HG03469 (cell line): ENCODE results near the gene SEL1L3.

Source experiments
- ATAC-seq: cut with Tn5 transposase; IDR thresholded peaks from one replicate; pipeline ENCODE4 v1.9.1; 2021; ENCODE audit warnings: mild to moderate bottlenecking, moderate library complexity, moderate number of reproducible peaks; ENCODE audit not compliant: unreplicated experiment

The SEL1L3 gene

GRCh38 chr4:25857403-25857802 lies 5.4 kb downstream of the SEL1L3 start:
- ATAC-seq: no peak

DNA sequence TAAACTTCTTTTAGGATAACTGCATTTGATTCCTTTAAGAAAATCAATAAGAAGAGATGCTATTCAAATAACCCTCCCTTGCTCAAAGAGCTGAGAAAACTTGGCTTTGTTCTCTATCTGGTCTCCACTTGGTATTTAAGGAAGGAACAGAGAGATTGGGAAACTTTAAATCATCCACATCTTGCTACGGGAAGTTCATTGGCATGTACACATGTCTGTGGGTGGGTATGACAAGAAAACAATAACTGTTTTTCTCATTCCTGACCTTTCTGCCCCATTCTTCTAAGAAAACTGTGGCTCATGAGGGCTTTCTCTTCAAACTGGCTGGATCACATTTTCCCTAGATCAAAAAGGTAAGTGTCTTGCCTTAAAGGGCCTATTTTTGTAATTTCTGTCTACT lies 6.0 kb downstream of the SEL1L3 start:
- ATAC-seq: no peak

GRCh38 chr4:25852103-25852502 lies 10.7 kb downstream of the SEL1L3 start:
- ATAC-seq: no peak

DNA sequence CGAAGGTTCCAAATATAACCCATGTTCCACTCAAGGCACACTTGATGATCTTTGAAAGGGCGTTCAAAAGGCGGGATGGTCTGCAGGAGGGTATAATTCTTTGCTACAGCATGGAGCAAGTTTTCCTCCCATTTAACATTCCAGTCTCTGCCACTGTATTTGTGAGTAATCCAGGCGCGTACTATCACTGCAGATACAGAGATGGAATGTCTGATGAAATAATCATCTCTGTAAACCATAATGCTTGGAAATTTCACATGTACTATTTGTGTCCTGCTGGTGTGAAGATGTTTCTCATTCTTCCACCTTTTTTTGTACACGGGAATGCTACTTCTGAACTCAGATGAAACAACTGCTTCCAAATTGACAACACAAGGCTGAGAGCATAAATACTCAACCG lies 15.5 kb downstream of the SEL1L3 start:
- ATAC-seq: no peak

- no peak for ATAC-seq
Observed at GRCh38 chr4:25845841-25846653, 16.7 kb downstream of the SEL1L3 start.

GRCh38 chr4:25844961-25845712 lies 17.7 kb downstream of the SEL1L3 start:
- no peak for ATAC-seq

DNA sequence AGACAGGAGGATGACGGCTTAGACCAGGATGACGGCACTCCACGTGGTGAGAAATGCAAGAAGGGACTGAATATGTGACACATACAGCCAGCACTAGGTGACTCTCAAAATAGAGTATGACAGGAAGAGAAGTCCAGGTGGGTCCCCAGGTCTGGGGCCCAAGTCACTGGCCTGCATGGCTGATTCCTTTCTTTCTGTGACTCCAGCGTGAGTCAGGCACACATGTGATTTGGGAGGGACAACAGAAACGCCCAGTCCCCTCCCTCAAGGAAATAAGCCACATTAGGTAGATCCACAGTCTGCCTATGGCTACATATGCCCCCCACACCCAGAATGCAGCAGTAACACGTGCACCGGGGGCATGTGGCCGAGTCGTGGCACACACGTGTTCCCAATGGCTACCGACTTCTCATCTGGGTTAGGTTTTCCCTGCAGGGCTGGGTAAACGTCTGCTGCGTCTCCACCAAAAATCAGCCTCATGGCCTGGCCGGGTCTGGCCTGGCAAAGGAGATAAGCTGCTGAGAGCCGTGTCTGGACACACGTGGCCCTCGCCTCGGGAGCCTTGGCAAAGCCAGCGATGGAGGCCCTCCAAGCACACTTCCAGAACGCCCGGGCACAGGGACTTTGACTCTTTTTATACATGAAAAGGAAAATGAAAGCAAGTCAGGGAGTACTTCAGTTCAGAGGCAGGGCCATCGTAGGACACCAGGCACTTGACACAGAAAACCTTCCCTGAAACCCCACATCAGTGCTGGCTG lies 19.3 kb downstream of the SEL1L3 start:
- ATAC-seq: peak; percentile 51

DNA sequence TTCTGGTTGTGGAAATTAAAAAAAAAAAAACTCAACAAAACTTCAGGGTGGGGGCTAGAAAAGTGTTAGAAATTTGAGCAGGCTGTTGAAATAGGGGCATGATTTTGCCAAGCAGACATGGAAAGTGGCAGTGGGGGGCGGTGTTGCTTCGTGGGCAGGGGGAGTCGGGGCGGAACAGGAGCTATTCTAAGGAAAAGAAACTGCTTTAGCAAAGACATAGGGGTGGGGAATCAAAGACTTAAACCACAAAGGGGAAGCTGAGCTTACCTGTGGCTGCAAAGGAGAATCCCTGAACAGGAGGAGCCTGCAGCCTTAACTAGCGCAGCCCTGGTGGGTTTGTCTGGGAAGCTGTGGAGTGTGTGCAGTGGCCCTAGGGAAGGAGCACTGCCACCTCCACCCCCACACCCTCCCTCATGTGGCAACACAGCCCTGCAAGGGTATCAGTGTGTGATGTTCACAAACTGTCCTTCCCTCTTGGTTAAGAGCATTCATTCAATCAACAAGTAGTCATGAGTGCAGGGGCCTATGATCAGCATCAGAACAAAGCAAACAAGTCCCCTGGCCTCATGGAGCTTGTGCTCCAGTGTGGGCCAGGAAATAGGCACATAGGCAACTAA lies 20.5 kb downstream of the SEL1L3 start:
- peak; percentile 65 for ATAC-seq

GRCh38 chr4:25839687-25840086 lies 23.1 kb downstream of the SEL1L3 start:
- ATAC-seq: no peak

DNA sequence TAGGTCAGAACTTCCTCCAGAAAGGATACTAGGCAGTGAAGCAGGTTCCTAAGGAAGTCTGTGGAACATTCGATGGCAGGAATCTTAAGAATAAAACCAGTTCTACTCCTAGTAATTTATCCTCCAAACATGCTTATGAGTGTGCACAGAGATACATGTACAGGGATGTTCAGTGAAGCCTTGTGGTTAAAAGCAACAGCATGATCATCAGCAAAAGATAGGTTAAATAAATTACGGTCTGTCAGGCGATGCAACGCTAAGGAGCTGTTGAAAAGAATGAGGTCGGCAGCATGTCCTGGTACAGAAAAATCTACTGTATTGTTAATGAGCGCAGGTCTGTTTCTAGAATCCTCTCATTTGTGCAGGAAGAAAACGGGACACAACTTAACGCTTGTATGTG lies 23.6 kb downstream of the SEL1L3 start:
- ATAC-seq: no peak

DNA sequence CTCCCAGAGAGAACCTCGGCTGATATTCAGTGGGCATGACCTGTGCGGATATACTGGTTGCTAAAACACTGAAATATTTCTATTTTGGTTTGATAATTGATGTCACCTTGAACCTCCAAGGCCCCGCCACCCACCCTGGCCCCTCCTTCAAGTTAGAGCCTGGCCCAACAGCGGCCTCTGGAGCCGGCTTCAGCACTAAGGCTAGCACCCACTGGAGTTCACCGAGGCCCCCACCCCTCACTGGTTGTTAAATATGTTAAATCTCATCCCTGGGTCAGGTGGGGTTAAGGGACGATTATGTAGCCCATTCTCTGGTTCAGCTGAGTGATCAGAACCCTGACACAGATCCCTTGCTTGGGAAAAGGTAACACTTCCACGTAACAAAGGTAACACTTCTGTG lies 24.3 kb downstream of the SEL1L3 start:
- ATAC-seq: no peak

DNA sequence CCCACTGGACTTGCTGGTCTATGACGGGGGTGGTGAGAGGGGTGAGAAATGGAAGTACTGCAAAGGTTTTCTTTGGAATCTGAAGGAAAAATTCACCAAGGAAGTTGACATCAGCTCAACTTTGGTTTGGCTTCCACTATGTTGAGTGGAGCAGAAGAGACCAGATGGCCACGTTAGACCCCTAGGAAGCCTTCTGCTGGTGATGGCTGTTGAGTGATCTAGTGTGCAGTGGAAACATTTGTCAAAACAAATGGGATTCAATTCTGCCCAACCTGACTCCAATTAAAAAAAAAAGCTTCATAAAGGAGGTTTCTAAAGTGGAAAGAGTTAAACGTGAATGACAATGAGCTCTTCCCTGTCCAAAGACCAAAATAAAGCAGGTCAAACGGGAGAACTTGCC lies 25.7 kb downstream of the SEL1L3 start:
- ATAC-seq: no peak

- ATAC-seq: no peak
Observed at GRCh38 chr4:25835384-25835783, 27.4 kb downstream of the SEL1L3 start.

GRCh38 chr4:25834411-25835107 lies 28.2 kb downstream of the SEL1L3 start:
- ATAC-seq: no peak

GRCh38 chr4:25830548-25830947 lies 32.2 kb downstream of the SEL1L3 start:
- no peak for ATAC-seq

GRCh38 chr4:25827897-25828296 lies 34.9 kb downstream of the SEL1L3 start:
- no peak for ATAC-seq

GRCh38 chr4:25827373-25827772 lies 35.4 kb downstream of the SEL1L3 start:
- ATAC-seq: no peak

- ATAC-seq: no peak
Observed at GRCh38 chr4:25826074-25826752, 36.6 kb downstream of the SEL1L3 start.

DNA sequence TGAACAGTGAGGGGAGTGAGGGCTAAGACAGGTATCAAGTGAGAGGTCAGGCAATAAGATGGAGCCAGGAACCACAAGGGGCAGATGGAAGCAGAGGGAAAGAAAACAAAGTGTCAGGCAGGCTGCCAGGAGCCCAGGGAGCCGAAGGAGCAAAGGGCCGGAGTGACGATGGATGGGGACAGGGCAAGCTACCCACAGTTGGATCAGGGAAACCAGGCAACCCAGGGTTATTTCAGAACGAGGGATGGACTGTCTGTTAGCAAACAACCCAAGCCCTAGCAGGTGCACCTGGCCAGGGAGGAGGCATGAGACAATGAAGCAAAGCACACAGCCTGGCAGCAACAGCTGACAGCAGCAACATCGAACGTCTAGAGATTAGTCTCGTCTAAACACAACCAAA lies 39.2 kb downstream of the SEL1L3 start:
- no peak for ATAC-seq

DNA sequence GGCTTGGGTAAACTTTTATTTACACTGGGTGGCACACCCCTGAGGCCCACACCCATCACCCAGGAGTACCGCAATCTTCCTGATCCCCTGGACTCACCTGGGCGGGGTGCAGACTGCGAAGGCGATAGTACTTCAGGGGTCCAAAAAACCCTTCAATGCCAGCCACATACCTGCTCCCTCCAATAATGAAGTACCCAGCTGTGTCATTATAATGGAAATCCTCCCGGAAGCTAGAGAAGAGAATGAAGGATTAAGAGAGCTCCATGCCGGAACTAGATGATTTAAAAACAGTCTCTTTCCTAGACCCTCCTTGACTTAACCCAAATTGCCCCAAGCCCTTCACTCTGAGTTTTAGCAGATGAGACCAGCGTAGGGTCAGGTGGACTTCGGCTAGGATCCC lies 40.9 kb downstream of the SEL1L3 start:
- ATAC-seq: no peak
